ENCODE data around the gene EQTN. TPM values are rescaled to one million over a fixed set of nuclear protein-coding genes. Genes with fewer than 3 reads are reported as not detected.

Gene EQTN
- total RNA-seq, 1 experiment from 2014 or later: 0.18 TPM

Other genes with a start within 250 kb of the EQTN start
- 0.15 and 0.23 TPM in 2 replicates for gene TEK, start 187.9 kb downstream of the EQTN start, total RNA-seq (2014; rRNA removed; shearing (Covaris generic))
- not detected in 2 replicates for gene IFNK, start 227.1 kb upstream of the EQTN start, total RNA-seq (2014; rRNA removed; shearing (Covaris generic))
- gene MOB3B, start 232.7 kb upstream of the EQTN start, total RNA-seq (2014; rRNA removed; shearing (Covaris generic)): 3.1 TPM in 2 replicates